ENCODE data around the gene POR. TPM values are rescaled to one million over a fixed set of nuclear protein-coding genes. Genes with fewer than 3 reads are reported as not detected.

Gene POR
- total and polyA plus RNA-seq, 2 of the 13 experiments (the other 11 are each of a cell fraction or from before 2014, with no cell fraction given) = 145 to 266 TPM

DNA sequence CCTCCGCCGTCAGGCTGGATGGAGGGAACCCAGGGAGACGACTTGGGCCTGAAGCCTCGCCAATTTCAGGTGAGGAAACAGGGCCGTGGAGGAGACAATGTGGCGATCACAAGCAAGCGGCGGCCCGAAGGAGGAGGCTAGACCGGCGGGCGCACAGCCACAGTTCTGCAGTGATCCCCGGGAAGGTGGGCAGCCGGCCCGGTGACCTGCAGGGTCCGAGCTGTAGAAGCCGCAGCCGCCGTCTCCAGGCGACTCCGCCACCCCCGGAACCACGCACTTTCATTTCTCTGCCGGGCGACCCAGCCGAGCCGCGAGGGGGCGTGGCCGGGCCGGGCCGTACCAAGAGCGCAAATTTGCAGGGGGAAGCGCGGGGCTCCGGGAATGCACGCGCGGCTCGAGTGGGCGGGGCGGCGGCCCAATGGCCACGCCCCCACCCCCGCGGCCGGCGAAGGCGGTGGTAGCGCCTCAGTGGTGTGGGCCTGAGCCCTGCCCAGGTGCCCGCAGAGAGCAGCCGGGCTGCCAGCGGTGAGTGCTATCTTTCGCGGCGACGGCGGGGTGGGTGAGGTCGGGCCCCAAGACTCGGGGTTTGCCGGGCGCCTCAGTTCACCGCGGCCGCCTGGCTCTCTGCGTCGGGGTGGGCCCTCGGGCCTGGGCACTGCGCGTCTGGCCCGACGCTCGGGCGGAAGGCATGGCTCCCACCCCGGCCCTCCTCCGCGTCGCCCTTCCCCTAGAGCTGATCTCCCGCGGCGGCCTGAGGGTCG lies at the start of gene POR (continued):
- TF ChIP-seq, protein P1, sequence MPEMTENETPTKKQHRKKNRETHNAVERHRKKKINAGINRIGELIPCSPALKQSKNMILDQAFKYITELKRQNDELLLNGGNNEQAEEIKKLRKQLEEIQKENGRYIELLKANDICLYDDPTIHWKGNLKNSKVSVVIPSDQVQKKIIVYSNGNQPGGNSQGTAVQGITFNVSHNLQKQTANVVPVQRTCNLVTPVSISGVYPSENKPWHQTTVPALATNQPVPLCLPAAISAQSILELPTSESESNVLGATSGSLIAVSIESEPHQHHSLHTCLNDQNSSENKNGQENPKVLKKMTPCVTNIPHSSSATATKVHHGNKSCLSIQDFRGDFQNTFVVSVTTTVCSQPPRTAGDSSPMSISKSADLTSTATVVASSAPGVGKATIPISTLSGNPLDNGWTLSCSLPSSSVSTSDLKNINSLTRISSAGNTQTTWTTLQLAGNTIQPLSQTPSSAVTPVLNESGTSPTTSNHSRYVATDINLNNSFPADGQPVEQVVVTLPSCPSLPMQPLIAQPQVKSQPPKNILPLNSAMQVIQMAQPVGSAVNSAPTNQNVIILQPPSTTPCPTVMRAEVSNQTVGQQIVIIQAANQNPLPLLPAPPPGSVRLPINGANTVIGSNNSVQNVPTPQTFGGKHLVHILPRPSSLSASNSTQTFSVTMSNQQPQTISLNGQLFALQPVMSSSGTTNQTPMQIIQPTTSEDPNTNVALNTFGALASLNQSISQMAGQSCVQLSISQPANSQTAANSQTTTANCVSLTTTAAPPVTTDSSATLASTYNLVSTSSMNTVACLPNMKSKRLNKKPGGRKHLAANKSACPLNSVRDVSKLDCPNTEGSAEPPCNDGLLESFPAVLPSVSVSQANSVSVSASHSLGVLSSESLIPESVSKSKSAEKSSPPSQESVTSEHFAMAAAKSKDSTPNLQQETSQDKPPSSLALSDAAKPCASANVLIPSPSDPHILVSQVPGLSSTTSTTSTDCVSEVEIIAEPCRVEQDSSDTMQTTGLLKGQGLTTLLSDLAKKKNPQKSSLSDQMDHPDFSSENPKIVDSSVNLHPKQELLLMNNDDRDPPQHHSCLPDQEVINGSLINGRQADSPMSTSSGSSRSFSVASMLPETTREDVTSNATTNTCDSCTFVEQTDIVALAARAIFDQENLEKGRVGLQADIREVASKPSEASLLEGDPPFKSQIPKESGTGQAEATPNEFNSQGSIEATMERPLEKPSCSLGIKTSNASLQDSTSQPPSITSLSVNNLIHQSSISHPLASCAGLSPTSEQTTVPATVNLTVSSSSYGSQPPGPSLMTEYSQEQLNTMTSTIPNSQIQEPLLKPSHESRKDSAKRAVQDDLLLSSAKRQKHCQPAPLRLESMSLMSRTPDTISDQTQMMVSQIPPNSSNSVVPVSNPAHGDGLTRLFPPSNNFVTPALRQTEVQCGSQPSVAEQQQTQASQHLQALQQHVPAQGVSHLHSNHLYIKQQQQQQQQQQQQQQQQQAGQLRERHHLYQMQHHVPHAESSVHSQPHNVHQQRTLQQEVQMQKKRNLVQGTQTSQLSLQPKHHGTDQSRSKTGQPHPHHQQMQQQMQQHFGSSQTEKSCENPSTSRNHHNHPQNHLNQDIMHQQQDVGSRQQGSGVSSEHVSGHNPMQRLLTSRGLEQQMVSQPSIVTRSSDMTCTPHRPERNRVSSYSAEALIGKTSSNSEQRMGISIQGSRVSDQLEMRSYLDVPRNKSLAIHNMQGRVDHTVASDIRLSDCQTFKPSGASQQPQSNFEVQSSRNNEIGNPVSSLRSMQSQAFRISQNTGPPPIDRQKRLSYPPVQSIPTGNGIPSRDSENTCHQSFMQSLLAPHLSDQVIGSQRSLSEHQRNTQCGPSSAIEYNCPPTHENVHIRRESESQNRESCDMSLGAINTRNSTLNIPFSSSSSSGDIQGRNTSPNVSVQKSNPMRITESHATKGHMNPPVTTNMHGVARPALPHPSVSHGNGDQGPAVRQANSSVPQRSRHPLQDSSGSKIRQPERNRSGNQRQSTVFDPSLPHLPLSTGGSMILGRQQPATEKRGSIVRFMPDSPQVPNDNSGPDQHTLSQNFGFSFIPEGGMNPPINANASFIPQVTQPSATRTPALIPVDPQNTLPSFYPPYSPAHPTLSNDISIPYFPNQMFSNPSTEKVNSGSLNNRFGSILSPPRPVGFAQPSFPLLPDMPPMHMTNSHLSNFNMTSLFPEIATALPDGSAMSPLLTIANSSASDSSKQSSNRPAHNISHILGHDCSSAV (CRISPR knock-in tag; IDR thresholded peaks at IDR 0.05; ENCODE audit: borderline replicate concordance) = no peak
- TF ChIP-seq ZFP62 (CRISPR knock-in tag; IDR thresholded peaks at IDR 0.05) = no peak
- TF ChIP-seq ZNF501 (CRISPR knock-in tag; IDR thresholded peaks at IDR 0.05) = peak; percentile 95
- TF ChIP-seq NFIC (IDR thresholded peaks at IDR 0.05; ENCODE audit: low read length) = 0 out of 2 replicates have a peak, but pooled peaks have one; percentile 66
- peak; percentile 76; the same call in 1 of the 2 replicates for TF ChIP-seq SNAPC2 (CRISPR knock-in tag; IDR thresholded peaks at IDR 0.05)
- TF ChIP-seq, protein P2, sequence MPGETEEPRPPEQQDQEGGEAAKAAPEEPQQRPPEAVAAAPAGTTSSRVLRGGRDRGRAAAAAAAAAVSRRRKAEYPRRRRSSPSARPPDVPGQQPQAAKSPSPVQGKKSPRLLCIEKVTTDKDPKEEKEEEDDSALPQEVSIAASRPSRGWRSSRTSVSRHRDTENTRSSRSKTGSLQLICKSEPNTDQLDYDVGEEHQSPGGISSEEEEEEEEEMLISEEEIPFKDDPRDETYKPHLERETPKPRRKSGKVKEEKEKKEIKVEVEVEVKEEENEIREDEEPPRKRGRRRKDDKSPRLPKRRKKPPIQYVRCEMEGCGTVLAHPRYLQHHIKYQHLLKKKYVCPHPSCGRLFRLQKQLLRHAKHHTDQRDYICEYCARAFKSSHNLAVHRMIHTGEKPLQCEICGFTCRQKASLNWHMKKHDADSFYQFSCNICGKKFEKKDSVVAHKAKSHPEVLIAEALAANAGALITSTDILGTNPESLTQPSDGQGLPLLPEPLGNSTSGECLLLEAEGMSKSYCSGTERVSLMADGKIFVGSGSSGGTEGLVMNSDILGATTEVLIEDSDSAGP (CRISPR knock-in tag; IDR thresholded peaks at IDR 0.05; ENCODE audit: borderline replicate concordance) = peak; percentile 92; the same call in 1 of the 2 replicates
- TF ChIP-seq ZNF788 (CRISPR knock-in tag; IDR thresholded peaks at IDR 0.05; ENCODE audit: borderline replicate concordance) = peak; percentile 91; the same call in 1 of the 2 replicates
- TF ChIP-seq ZNF550 (CRISPR knock-in tag; IDR thresholded peaks at IDR 0.05; ENCODE audit: borderline replicate concordance) = peak; percentile 85; the same call in 1 of the 2 replicates
- TF ChIP-seq NAIF1 (CRISPR knock-in tag; IDR thresholded peaks at IDR 0.05; ENCODE audit: borderline replicate concordance) = peak; percentile 93; the same call in 1 of the 2 replicates
- peak; percentile 34; the same call in 1 of the 2 replicates for TF ChIP-seq ZNF598 (CRISPR knock-in tag; IDR thresholded peaks at IDR 0.05; ENCODE audit: borderline replicate concordance)
- TF ChIP-seq GPN1 (CRISPR knock-in tag; IDR thresholded peaks at IDR 0.05; ENCODE audit: borderline replicate concordance) = no peak
- TF ChIP-seq ZBTB2 (CRISPR knock-in tag; IDR thresholded peaks at IDR 0.05; ENCODE audit: low read depth) = no peak; the same call in 1 of the 2 replicates
- TF ChIP-seq ZBTB3 (CRISPR knock-in tag; IDR thresholded peaks at IDR 0.05; ENCODE audit: borderline replicate concordance, low read depth) = no peak
- TF ChIP-seq EED (CRISPR knock-in tag; IDR thresholded peaks at IDR 0.05) = peak; percentile 55; the same call in 1 of the 2 replicates
- TF ChIP-seq DR1 (CRISPR knock-in tag; IDR thresholded peaks at IDR 0.05) = peak; percentile 94
- TF ChIP-seq REXO4 (CRISPR knock-in tag; IDR thresholded peaks at IDR 0.05; ENCODE audit: borderline replicate concordance) = no peak; the same call in 1 of the 2 replicates
- peak; percentile 77; the same call in 1 of the 2 replicates for TF ChIP-seq ZNF749 (CRISPR knock-in tag; IDR thresholded peaks at IDR 0.05; ENCODE audit: borderline replicate concordance)
